Liver (tissue), 9 donors: Measurements from ENCODE around the gene SCAF8. TPM values are rescaled to one million over a fixed set of nuclear protein-coding genes. Genes with fewer than 3 reads are reported as not detected.

ENCODE experiments used
- DNase-seq: peaks from one replicate; pipeline ENCODE4 v3.0.0-alpha.2; 2017; ENCODE audit warnings: low spot score
- H3K27ac ChIP-seq, 2 donors: one replicate each; pipeline ENCODE4 v1.7.0; 2013; ENCODE audit warnings: inconsistent platforms in 2 of 2, low read length in 2 of 2, control low read depth in 1 of 2, low read depth in 1 of 2, mild to moderate bottlenecking in 1 of 2
- H3K27me3 ChIP-seq, 4 donors: one replicate each; pipeline versions ENCODE4 v1.6.1 to v1.7.0; 2013; ENCODE audit warnings: low read length in 3 of 4, inconsistent platforms in 1 of 4, mild to moderate bottlenecking in 1 of 4, moderate library complexity in 1 of 4; ENCODE audit not compliant: control insufficient read depth in 4 of 4, insufficient read depth in 4 of 4
- H3K36me3 ChIP-seq, 4 donors: one replicate each; pipeline versions ENCODE4 v1.6.1 to v1.7.0; 2013; ENCODE audit warnings: low read length in 3 of 4, mild to moderate bottlenecking in 3 of 4, low read depth in 1 of 4, moderate library complexity in 1 of 4; ENCODE audit not compliant: control insufficient read depth in 4 of 4, insufficient read depth in 3 of 4
- H3K4me1 ChIP-seq, 4 donors: one replicate each; pipeline versions ENCODE4 v1.6.1 to v1.7.0; 2013; ENCODE audit warnings: low read length in 3 of 4, mild to moderate bottlenecking in 3 of 4, moderate library complexity in 1 of 4; ENCODE audit not compliant: control insufficient read depth in 4 of 4, insufficient read depth in 4 of 4
- H3K4me3 ChIP-seq, 3 donors: one replicate each; pipeline versions ENCODE4 v1.6.1 to v1.7.0; 2013; ENCODE audit warnings: low read length in 3 of 3, control low read depth in 1 of 3, low read depth in 1 of 3, mild to moderate bottlenecking in 1 of 3
- H3K9ac ChIP-seq, 2 donors: one replicate each; pipeline ENCODE4 v1.7.0; 2013; ENCODE audit warnings: low read length in 2 of 2, mild to moderate bottlenecking in 2 of 2, moderate library complexity in 2 of 2, control low read depth in 1 of 2, low read depth in 1 of 2
- H3K9me3 ChIP-seq, 4 donors: one replicate each; pipeline versions ENCODE4 v1.6.1 to v1.7.0; 2013; ENCODE audit warnings: low read length in 3 of 4; ENCODE audit not compliant: control insufficient read depth in 4 of 4
- EGR1 ChIP-seq, 2 donors: IDR thresholded peaks; 2 replicates each; pipeline ENCODE4 v1.6.1; 2016 to 2018; ENCODE audit warnings: antibody characterized with exemption in 2 of 2, low read depth in 2 of 2
- FOXA1 ChIP-seq: IDR thresholded peaks from 2 replicates; pipeline ENCODE4 v1.6.1; 2016; ENCODE audit warnings: antibody characterized with exemption
- FOXA2 ChIP-seq: IDR thresholded peaks from 2 replicates; pipeline ENCODE4 v1.6.1; 2016; ENCODE audit warnings: antibody characterized with exemption
- GABPA ChIP-seq, 2 donors: IDR thresholded peaks in 1 of 2; conservative IDR thresholded peaks in 1 of 2; 2 replicates each; pipeline ENCODE4 v1.6.1; 2016; ENCODE audit warnings: antibody characterized with exemption in 2 of 2, mild to moderate bottlenecking in 1 of 2, moderate library complexity in 1 of 2
- HNF4A ChIP-seq, 2 donors: conservative IDR thresholded peaks; 2 replicates each; pipeline ENCODE4 v1.6.1; 2016; ENCODE audit warnings: antibody characterized with exemption in 2 of 2, mild to moderate bottlenecking in 2 of 2
- HNF4G ChIP-seq: IDR thresholded peaks from 2 replicates; pipeline ENCODE4 v1.6.1; 2016; ENCODE audit warnings: antibody characterized with exemption
- JUND ChIP-seq, 2 donors: IDR thresholded peaks; 2 replicates each; pipeline ENCODE4 v1.6.1; 2016; ENCODE audit warnings: antibody characterized with exemption in 2 of 2
- NR2F2 ChIP-seq: IDR thresholded peaks from 2 replicates; pipeline ENCODE4 v1.6.1; 2016; ENCODE audit warnings: antibody characterized with exemption
- RAD21 ChIP-seq, 2 donors: IDR thresholded peaks; 2 replicates each; pipeline ENCODE4 v1.6.1; 2016; ENCODE audit warnings: antibody characterized with exemption in 2 of 2, mild to moderate bottlenecking in 2 of 2
- RXRA ChIP-seq, 2 donors: IDR thresholded peaks; 2 replicates each; pipeline ENCODE4 v1.6.1; 2017 to 2018; ENCODE audit warnings: antibody characterized with exemption in 2 of 2, mild to moderate bottlenecking in 1 of 2
- SP1 ChIP-seq: IDR thresholded peaks from 2 replicates; pipeline ENCODE4 v1.6.1; 2018; ENCODE audit warnings: antibody characterized with exemption, mild to moderate bottlenecking
- TAF1 ChIP-seq: conservative IDR thresholded peaks from 2 replicates; pipeline ENCODE4 v1.6.1; 2016; ENCODE audit warnings: antibody characterized with exemption, mild to moderate bottlenecking
- YY1 ChIP-seq: IDR thresholded peaks from 2 replicates; pipeline ENCODE4 v1.6.1; 2016; ENCODE audit warnings: antibody characterized with exemption, mild to moderate bottlenecking
- WGBS: extraction: QIAGEN DNeasy Blood & Tissue Kit; methylation state at CpG from one replicate; pipeline ENCODE4 v1.1.7; 2013; 5-methylcytosine and 5-hydroxymethylcytosine counted together
- polyA plus RNA-seq, 2 donors: library from polyadenylated mRNA; stranded (reverse) in 1 of 2; unstranded in 1 of 2; fragments of 200-250 nt in 1 of 2; fragments of >200 nt in 1 of 2; fragmentation: Nextera tagmentation in 1 of 2; extraction: Ambion mirVana in 1 of 2; gene quantifications; one replicate each; pipeline versions ENCODE4 v1.2.1 to v1.2.3, GENCODE V29; 2013 to 2015
- total RNA-seq, 2 donors: library from RNA; depleted of rRNA; stranded (reverse); fragments of >200 nt; gene quantifications; one replicate each; pipeline ENCODE4 v1.2.3, GENCODE V29; 2014
- TF ChIP-seq, protein P1 (sequence below): IDR thresholded peaks from 2 replicates; pipeline ENCODE4 v1.6.1; 2016; ENCODE audit warnings: antibody characterized with exemption
- TF ChIP-seq, protein P2 (sequence below): IDR thresholded peaks from 2 replicates; pipeline ENCODE4 v1.6.1; 2016; ENCODE audit warnings: antibody characterized with exemption
- TF ChIP-seq, protein P3 (sequence below): fragments of 150-350 bp; IDR thresholded peaks from 2 replicates; pipeline ENCODE4 v1.5.1; 2017; ENCODE audit warnings: improper control_type of control experiment, low read depth, low read length; ENCODE audit not compliant: missing input control
- donor health status: healthy.
- donor health status: healthy.
- donor health status: healthy.
- donor health status: healthy.
- donor health status: healthy.

SCAF8 gene
- total and polyA plus RNA-seq, 4 donors = 5.9 to 22.3 (median 12.5) TPM

DNA sequence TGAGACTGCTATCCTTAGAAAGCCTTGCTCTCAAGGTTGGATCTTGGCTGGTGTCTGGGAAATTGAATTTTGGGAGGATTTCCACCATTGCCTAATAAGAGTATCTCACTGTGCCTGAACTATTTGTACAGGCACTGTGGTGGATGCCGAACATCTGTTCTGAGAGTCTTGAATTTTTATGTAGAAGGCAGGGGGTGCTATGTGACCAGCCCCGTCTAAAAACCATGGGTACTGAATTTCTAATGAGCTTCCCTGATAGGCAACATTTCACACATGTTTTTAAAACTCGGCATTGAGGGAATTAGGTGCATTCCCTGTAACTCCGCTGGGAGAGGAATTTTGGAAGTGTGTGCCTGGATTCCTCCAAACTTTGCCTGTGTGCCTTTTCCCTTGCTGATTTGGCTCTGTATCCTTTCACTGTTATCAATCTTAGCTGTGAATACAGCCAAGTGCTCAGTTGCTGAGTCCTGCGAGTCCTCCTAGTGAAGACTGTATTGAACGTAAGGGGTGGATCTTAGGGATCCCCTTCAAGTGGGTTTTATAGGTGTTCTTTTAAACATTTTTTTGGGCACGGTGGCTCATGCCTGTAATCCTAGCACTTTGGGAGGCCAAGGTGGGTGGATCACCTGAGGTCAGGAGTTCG lies 27.6 kb upstream of the SCAF8 start:
- DNase-seq = no peak
- 63% methylated on average over 8 of the region's 8 CpGs for WGBS
- no peak overlapping the region for H3K9ac ChIP-seq

DNA sequence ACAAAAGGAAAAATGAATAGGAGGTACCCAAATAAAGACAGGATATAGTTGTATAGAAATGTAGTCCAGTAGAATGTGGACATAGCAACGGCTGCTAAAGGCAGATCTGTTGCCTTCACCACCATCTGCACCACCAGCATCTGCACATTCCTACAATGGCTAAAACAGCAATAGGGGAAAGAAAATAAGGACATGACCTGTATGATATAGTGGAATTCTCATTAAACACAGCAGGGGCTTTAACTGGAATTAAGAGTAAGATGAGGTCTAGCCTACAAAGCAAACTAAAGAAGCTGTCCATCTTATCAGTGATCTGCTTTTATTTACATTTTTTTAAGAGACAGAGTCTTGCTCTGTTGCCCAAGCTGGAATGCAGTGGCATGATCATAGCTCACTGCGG lies 26.8 kb upstream of the SCAF8 start:
- Histone ChIP-seq H3K36me3 (no peaks in the 10 kb centered on the region), H3K4me3 (no peak overlapping the region), H3K4me1 (no peaks in the 10 kb centered on the region), H3K9ac (no peak overlapping the region), H3K27ac (no peak overlapping the region), H3K27me3 (peaks cover 0 to 2% (median 0%) of the 10 kb centered on the region in 4 donors), H3K9me3 (no peaks in the 10 kb centered on the region)
- TF ChIP-seq, protein P1, sequence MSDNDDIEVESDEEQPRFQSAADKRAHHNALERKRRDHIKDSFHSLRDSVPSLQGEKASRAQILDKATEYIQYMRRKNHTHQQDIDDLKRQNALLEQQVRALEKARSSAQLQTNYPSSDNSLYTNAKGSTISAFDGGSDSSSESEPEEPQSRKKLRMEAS = no peak
- TF ChIP-seq, protein P2, sequence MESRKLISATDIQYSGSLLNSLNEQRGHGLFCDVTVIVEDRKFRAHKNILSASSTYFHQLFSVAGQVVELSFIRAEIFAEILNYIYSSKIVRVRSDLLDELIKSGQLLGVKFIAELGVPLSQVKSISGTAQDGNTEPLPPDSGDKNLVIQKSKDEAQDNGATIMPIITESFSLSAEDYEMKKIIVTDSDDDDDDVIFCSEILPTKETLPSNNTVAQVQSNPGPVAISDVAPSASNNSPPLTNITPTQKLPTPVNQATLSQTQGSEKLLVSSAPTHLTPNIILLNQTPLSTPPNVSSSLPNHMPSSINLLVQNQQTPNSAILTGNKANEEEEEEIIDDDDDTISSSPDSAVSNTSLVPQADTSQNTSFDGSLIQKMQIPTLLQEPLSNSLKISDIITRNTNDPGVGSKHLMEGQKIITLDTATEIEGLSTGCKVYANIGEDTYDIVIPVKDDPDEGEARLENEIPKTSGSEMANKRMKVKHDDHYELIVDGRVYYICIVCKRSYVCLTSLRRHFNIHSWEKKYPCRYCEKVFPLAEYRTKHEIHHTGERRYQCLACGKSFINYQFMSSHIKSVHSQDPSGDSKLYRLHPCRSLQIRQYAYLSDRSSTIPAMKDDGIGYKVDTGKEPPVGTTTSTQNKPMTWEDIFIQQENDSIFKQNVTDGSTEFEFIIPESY = no peak
- no peak for TF ChIP-seq HNF4G
- no peak for TF ChIP-seq NR2F2
- TF ChIP-seq FOXA2 = no peak
- no peak for TF ChIP-seq FOXA1
- TF ChIP-seq RAD21 (IDR thresholded peaks at IDR 0.05) = no peak
- TF ChIP-seq TAF1 = no peak
- no peak for TF ChIP-seq EGR1 (IDR thresholded peaks at IDR 0.05; ENCODE audit: low read depth in 2 of 2)
- TF ChIP-seq YY1 = no peak
- no peak for TF ChIP-seq RXRA (IDR thresholded peaks at IDR 0.05)
- TF ChIP-seq SP1 = no peak
- no peak for TF ChIP-seq HNF4A (conservative IDR thresholded peaks at IDR 0.05)
- no peak for DNase-seq
- WGBS = 86% methylated on average over 2 of the region's 2 CpGs

More for the DNA sequence above, 27.6 kb upstream of the SCAF8 start:
- TF ChIP-seq YY1 (no peak), RAD21 (IDR thresholded peaks at IDR 0.05) (peak; percentile 55 to 64)
- Histone ChIP-seq H3K4me3 (no peak overlapping the region), H3K27me3 (peaks cover 0 to 2% (median 0%) of the 10 kb centered on the region in 4 donors), H3K36me3 (no peaks in the 10 kb centered on the region), H3K9me3 (no peaks in the 10 kb centered on the region), H3K4me1 (no peaks in the 10 kb centered on the region), H3K27ac (no peak overlapping the region)

DNA sequence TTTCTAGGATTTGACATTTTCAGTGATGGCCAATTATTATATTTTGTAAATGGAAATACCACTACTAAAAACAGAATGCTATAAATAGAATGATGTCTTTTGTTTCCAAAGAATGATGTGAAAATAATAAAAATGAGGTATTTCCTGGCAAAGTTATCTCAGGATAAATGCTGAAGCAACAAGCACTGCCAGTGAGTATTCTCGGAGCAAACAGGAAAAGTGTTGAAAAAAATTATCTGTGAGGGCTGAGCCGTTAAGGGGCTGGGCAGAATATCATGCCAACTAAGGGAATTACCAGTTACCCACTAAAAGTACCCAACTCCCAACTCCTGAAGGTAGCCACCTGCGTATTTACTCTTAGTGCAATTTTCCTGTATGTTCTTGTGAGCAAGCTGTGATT lies 23.6 kb upstream of the SCAF8 start:
- Histone ChIP-seq H3K9me3 (no peaks in the 10 kb centered on the region), H3K9ac (no peak overlapping the region), H3K36me3 (no peaks in the 10 kb centered on the region), H3K27ac (no peak overlapping the region), H3K27me3 (no peaks in the 10 kb centered on the region), H3K4me3 (no peak overlapping the region), H3K4me1 (no peaks in the 10 kb centered on the region)
- DNase-seq = no peak
- no peak for TF ChIP-seq RXRA (IDR thresholded peaks at IDR 0.05)
- TF ChIP-seq JUND (IDR thresholded peaks at IDR 0.05) = no peak
- TF ChIP-seq EGR1 (IDR thresholded peaks at IDR 0.05; ENCODE audit: low read depth in 2 of 2) = no peak
- TF ChIP-seq NR2F2 = no peak
- no peak for TF ChIP-seq RAD21 (IDR thresholded peaks at IDR 0.05)
- TF ChIP-seq HNF4G = no peak
- TF ChIP-seq, protein P3, sequence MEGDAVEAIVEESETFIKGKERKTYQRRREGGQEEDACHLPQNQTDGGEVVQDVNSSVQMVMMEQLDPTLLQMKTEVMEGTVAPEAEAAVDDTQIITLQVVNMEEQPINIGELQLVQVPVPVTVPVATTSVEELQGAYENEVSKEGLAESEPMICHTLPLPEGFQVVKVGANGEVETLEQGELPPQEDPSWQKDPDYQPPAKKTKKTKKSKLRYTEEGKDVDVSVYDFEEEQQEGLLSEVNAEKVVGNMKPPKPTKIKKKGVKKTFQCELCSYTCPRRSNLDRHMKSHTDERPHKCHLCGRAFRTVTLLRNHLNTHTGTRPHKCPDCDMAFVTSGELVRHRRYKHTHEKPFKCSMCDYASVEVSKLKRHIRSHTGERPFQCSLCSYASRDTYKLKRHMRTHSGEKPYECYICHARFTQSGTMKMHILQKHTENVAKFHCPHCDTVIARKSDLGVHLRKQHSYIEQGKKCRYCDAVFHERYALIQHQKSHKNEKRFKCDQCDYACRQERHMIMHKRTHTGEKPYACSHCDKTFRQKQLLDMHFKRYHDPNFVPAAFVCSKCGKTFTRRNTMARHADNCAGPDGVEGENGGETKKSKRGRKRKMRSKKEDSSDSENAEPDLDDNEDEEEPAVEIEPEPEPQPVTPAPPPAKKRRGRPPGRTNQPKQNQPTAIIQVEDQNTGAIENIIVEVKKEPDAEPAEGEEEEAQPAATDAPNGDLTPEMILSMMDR = no peak
- no peak for TF ChIP-seq SP1
- TF ChIP-seq HNF4A (conservative IDR thresholded peaks at IDR 0.05) = no peak
- TF ChIP-seq FOXA2 = no peak
- TF ChIP-seq GABPA (IDR thresholded peaks at IDR 0.05 in 1 of 2, conservative IDR thresholded peaks at IDR 0.05 in 1 of 2) = no peak
- no peak for TF ChIP-seq TAF1
- WGBS = 59% methylated on average over 3 of the region's 3 CpGs
